Spleen (tissue), 11 donors: ENCODE results near the gene CDC42EP1. TPM values are rescaled to one million over a fixed set of nuclear protein-coding genes. Genes with fewer than 3 reads are reported as not detected.

Source experiments
- DNase-seq: peaks from one replicate; pipeline ENCODE4 v3.0.0-alpha.2; 2020
- H3K27ac ChIP-seq, 8 donors: fragments of 200-600 bp; sonication (generic) in 7 of 8; 1 replicate in 4 of 8; 2 replicates in 4 of 8; pipeline versions ENCODE4 v1.5.0 to v1.8.0; 2016 to 2021; ENCODE audit warnings: inconsistent platforms in 4 of 8, mild to moderate bottlenecking in 4 of 8, moderate library complexity in 1 of 8
- H3K27me3 ChIP-seq, 7 donors: fragments of 200-600 bp; sonication (generic) in 6 of 7; replicated peaks in 1 of 7; 1 replicate in 4 of 7; 2 replicates in 3 of 7; pipeline versions ENCODE4 v1.5.0 to v1.8.0; 2016 to 2021; ENCODE audit warnings: inconsistent platforms in 3 of 7, mild to moderate bottlenecking in 1 of 7
- H3K36me3 ChIP-seq, 6 donors: fragments of 200-600 bp; sonication (generic) in 5 of 6; 1 replicate in 4 of 6; 2 replicates in 2 of 6; pipeline versions ENCODE4 v1.5.0 to v1.8.0; 2016 to 2021; ENCODE audit warnings: inconsistent platforms in 2 of 6
- H3K4me1 ChIP-seq, 6 donors: fragments of 200-600 bp; sonication (generic) in 5 of 6; 1 replicate in 3 of 6; 2 replicates in 3 of 6; pipeline versions ENCODE4 v1.5.0 to v1.8.0; 2016 to 2021; ENCODE audit warnings: inconsistent platforms in 3 of 6
- H3K4me3 ChIP-seq, 8 donors: fragments of 200-600 bp; sonication (generic) in 7 of 8; 1 replicate in 4 of 8; 2 replicates in 4 of 8; pipeline versions ENCODE4 v1.5.0 to v1.8.0; 2016 to 2021; ENCODE audit warnings: inconsistent platforms in 4 of 8, mild to moderate bottlenecking in 4 of 8, moderate library complexity in 2 of 8
- H3K9me3 ChIP-seq, 8 donors: fragments of 200-600 bp; sonication (generic) in 7 of 8; 1 replicate in 4 of 8; 2 replicates in 4 of 8; pipeline versions ENCODE4 v1.5.0 to v1.8.0; 2016 to 2021; ENCODE audit warnings: inconsistent platforms in 4 of 8
- POLR2A ChIP-seq, 3 donors: fragments of 450-650 bp; IDR thresholded peaks; one replicate each; pipeline ENCODE4 v1.5.1; 2017; ENCODE audit warnings: antibody characterized with exemption in 3 of 3, mild to moderate bottlenecking in 1 of 3
- POLR2AphosphoS5 ChIP-seq, 3 donors: sonication (generic); formaldehyde crosslinking; IDR thresholded peaks; one replicate each; pipeline ENCODE4 v1.5.1; 2017; ENCODE audit warnings: antibody characterized with exemption in 3 of 3
- WGBS, 5 donors: extraction: QIAGEN DNeasy Blood & Tissue Kit in 3 of 5; methylation state at CpG; one replicate each; pipeline versions ENCODE4 v1.1.5 to v1.1.7; 2013 to 2018; 5-methylcytosine and 5-hydroxymethylcytosine counted together
- intact Hi-C: fragments of 100-400 bp; cut with DNase I; formaldehyde crosslinking; loops from one replicate; pipeline ENCODE4 v1.15.0; 2023; ENCODE audit warnings: low total_unique reads
- polyA plus RNA-seq, 3 donors: library from polyadenylated mRNA; stranded (reverse); fragments of 200-250 nt; gene quantifications; one replicate each; pipeline ENCODE4 v1.2.1, GENCODE V29; 2013
- total RNA-seq, 7 donors: library from RNA; depleted of rRNA in 3 of 7; stranded (reverse); fragments of >200 nt in 3 of 7; fragmentation: NEBNext Ultra II Directional in 4 of 7; extraction: Animal tissue kit (Norgen Biotek cat#: 25700) in 4 of 7; gene quantifications; one replicate each; pipeline versions ENCODE4 v1.1.0 to v1.2.1, GENCODE V29; 2016 to 2021
- TF ChIP-seq, protein P1 (sequence below), 11 experiments: fragments of 200-600 bp in 7 of 11; fragments of 450-650 bp in 4 of 11; sonication (generic) in 4 of 11; IDR thresholded peaks in 8 of 11; conservative IDR thresholded peaks in 3 of 11; 1 replicate in 7 of 11; 2 replicates in 4 of 11; pipeline versions ENCODE4 v1.4.0 to v1.8.0; 2016 to 2021; ENCODE audit warnings: antibody characterized with exemption in 11 of 11, inconsistent platforms in 4 of 11, mild to moderate bottlenecking in 1 of 11
- donor health status: healthy with polysubstance abuse.
- donor health status: DM: no; HTN: no; CAD: no; lungs with moderate emphysema.
- donor health status: DM: no; HTN: no; CAD: no.
- donor health status: Bipolar disorder and iron deficiency.
- donor health status: healthy.
- donor health status: DM: no; HTN: no; CAD: no.
- donor health status: DM: yes; HTN: yes; CAD: no.

CDC42EP1 gene
- total and polyA plus RNA-seq, 10 donors, result 4.6 to 35.7 (median 20.1) TPM

DNA sequence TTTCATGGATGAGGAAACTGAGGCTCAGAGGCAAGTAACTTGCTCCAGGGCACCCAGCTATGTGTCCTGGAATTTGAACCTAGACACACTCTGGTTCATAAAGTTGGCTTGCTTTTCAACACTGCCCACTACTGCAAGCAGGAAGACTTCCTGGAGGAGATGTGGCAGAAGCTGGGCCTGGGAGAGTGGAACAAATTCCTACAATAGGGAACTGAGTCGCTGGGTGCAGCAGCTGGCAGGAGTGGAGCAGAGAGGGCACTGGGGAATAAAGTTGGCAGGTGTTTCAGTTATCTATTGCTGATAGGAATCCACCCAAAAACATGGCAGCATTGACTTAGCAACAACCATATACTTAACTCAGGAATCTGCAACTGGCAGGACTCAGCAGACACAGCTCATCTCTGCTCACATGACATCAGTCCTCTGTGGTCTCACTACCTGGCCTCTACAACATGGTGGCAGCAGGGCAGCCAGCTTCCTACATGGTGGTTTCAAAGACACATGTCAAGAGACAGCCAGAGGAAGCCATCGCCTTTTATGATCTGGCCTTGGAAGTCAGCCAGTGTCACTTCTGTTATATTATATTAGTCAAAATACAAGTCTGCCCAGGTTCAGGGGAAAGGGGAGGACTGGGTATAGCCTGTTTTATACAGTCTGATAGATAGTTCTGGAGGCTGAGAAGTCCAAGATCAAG is 30.5 kb upstream of the CDC42EP1 start:
- DNase-seq, result no peak
- intact Hi-C loops, result loop anchor here (10.0 kb wide), 1 partner anchor 65 kb away; no protein-coding TSS in a partner anchor
- Histone ChIP-seq H3K4me1 (peaks cover 0 to 18% (median 0%) of the 10 kb centered on the region in 6 donors), H3K9me3 (no peaks in the 10 kb centered on the region), H3K4me3 (no peak overlapping the region), H3K36me3 (no peaks in the 10 kb centered on the region), H3K27ac (no peak overlapping the region), H3K27me3 (peaks cover 0 to 23% (median 0%) of the 10 kb centered on the region in 7 donors)
- WGBS, 5 donors, result 46 to 68% (median 52%) methylated on average over 2 of the region's 2 CpGs
- TF ChIP-seq POLR2AphosphoS5 (IDR thresholded peaks at IDR 0.05), result no peak
- TF ChIP-seq, protein P1, sequence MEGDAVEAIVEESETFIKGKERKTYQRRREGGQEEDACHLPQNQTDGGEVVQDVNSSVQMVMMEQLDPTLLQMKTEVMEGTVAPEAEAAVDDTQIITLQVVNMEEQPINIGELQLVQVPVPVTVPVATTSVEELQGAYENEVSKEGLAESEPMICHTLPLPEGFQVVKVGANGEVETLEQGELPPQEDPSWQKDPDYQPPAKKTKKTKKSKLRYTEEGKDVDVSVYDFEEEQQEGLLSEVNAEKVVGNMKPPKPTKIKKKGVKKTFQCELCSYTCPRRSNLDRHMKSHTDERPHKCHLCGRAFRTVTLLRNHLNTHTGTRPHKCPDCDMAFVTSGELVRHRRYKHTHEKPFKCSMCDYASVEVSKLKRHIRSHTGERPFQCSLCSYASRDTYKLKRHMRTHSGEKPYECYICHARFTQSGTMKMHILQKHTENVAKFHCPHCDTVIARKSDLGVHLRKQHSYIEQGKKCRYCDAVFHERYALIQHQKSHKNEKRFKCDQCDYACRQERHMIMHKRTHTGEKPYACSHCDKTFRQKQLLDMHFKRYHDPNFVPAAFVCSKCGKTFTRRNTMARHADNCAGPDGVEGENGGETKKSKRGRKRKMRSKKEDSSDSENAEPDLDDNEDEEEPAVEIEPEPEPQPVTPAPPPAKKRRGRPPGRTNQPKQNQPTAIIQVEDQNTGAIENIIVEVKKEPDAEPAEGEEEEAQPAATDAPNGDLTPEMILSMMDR (IDR thresholded peaks at IDR 0.05 in 8 of 11, conservative IDR thresholded peaks at IDR 0.05 in 3 of 11), result no peak
- TF ChIP-seq POLR2A (IDR thresholded peaks at IDR 0.05), result no peak

DNA sequence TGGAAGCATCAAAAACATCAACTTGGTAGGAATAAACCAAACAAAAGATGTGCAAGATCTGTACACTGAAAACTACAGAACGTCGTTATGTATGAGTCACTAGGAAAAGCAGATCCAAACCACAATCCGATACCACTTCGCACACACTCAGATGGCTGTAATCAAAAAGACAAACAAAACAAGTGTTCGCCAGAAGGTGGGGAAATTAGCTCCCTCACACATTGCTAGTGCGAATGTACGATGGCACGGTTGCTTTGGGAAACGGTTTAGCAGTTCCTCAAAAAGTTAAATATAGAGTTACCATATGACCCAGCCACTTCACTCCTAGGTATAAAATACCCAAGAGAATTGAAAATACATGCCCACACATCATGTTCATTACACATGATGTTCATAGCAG is 26.3 kb upstream of the CDC42EP1 start:
- H3K36me3 ChIP-seq, result no peaks in the 10 kb centered on the region
- no peaks in the 10 kb centered on the region for H3K9me3 ChIP-seq
- TF ChIP-seq POLR2AphosphoS5 (IDR thresholded peaks at IDR 0.05), result no peak
- H3K27ac ChIP-seq, result no peak overlapping the region
- H3K4me3 ChIP-seq, result no peak overlapping the region
- H3K27me3 ChIP-seq, result peaks cover 0 to 17% (median 0%) of the 10 kb centered on the region in 7 donors
- no peak for DNase-seq
- 20 to 38% (median 32%) methylated on average over 9 of the region's 9 CpGs for WGBS, 5 donors
- peaks cover 5 to 24% (median 13%) of the 10 kb centered on the region in 6 donors for H3K4me1 ChIP-seq
- intact Hi-C loops, result loop anchor here (10.0 kb wide), 1 partner anchor 61 kb away; no protein-coding TSS in a partner anchor

DNA sequence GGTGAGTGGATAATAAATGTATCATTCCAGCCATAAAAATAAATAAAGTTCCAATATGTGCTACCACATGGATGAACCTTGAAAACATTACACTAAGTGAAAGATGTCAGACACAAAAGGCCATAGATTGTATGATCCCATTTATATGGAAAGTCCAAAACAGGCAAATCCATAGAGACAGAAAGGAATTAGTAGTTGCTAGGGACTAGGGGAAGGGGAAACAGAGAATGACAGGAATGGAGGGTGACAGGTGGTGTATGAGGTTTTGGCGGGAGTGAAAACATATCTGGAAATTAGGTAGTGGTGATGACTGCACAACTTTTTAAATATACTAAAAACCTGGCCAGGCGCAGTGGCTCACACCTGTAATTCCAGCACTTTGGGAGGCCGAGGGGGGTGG is 25.8 kb upstream of the CDC42EP1 start:
- Histone ChIP-seq H3K4me3 (no peak overlapping the region), H3K9me3 (no peaks in the 10 kb centered on the region), H3K4me1 (peaks cover 8 to 29% (median 17%) of the 10 kb centered on the region in 6 donors), H3K27me3 (peaks cover 0 to 22% (median 0%) of the 10 kb centered on the region in 7 donors), H3K36me3 (no peaks in the 10 kb centered on the region), H3K27ac (no peak overlapping the region)
- WGBS, 5 donors, result 84 to 94% (median 91%) methylated on average over 3 of the region's 3 CpGs
- intact Hi-C loops, result loop anchor here (10.0 kb wide), 1 partner anchor 60 kb away; no protein-coding TSS in a partner anchor
- no peak for DNase-seq
- no peak for TF ChIP-seq POLR2A (IDR thresholded peaks at IDR 0.05)
- no peak for TF ChIP-seq POLR2AphosphoS5 (IDR thresholded peaks at IDR 0.05)

DNA sequence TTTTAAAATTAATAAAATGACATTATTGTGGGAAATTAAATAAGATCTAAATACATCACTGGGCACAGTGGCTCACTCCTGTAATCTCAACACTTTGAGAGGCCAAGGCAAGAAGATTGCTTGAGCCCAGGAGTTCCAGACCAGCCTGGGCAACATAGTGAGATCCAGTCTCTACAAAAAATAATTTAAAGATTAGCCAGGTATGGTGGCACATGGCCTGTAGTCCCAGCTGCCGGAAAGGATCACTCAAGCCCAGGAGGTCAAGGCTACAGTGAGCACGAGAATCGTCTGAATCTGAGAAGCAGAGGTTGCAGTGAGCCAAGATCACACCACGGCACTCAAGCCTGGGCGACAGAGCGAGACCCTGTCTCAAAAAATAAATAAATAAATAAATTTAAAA is 25.1 kb upstream of the CDC42EP1 start:
- H3K9me3 ChIP-seq, result no peaks in the 10 kb centered on the region
- no peak overlapping the region for H3K27ac ChIP-seq
- H3K36me3 ChIP-seq, result no peaks in the 10 kb centered on the region
- WGBS, 5 donors, result 84 to 91% (median 87%) methylated on average over 6 of the region's 6 CpGs
- no peak overlapping the region for H3K4me3 ChIP-seq
- peaks cover 8 to 27% (median 20%) of the 10 kb centered on the region in 6 donors for H3K4me1 ChIP-seq
- DNase-seq, result no peak
- intact Hi-C loops, result loop anchor here (10.0 kb wide), 1 partner anchor 60 kb away; no protein-coding TSS in a partner anchor
- no peak for TF ChIP-seq POLR2A (IDR thresholded peaks at IDR 0.05)
- TF ChIP-seq POLR2AphosphoS5 (IDR thresholded peaks at IDR 0.05), result no peak
- TF ChIP-seq, protein P1 (IDR thresholded peaks at IDR 0.05 in 8 of 11, conservative IDR thresholded peaks at IDR 0.05 in 3 of 11), result no peak
- peaks cover 0 to 29% (median 0%) of the 10 kb centered on the region in 7 donors for H3K27me3 ChIP-seq
